ENCODE data around the gene TDRD10.

The TDRD10 gene

GRCh38 chr1:154557939-154558719 is 56.1 kb downstream of the TDRD10 start, which contains the start of gene UBE2Q1:
Gene UBE2Q1 (minus strand): TSS chr1:154558662. CDS start chr1:154558553, 109 bp downstream.
- TF ChIP-seq POLR2AphosphoS5 (IDR thresholded peaks at IDR 0.05; ENCODE audit: borderline replicate concordance, low read depth, low read length) (no peak), FOXP2 (optimal IDR thresholded peaks at IDR 0.05; ENCODE audit: control extremely low read depth, extremely low read length, insufficient read depth) (no peak), EZH2 (IDR thresholded peaks at IDR 0.05) (no peak)
- H3K36me3 ChIP-seq (ENCODE audit: insufficient read depth, low read length), result peaks cover 27% of the 10 kb centered on the region
- no peaks in the 10 kb centered on the region for H3K9me3 ChIP-seq (ENCODE audit: low read depth, low read length)
- peak within 1 kb of the TSS; percentile 93 for H3K4me3 ChIP-seq
- peak within 1 kb of the TSS; percentile 93 for H3K27ac ChIP-seq
- H3K9ac ChIP-seq (ENCODE audit: insufficient read length), result peak within 1 kb of the TSS; percentile 91
- DNase-seq (ENCODE audit: low read depth, low spot score), result no peak

GRCh38 chr1:154558720-154559465 is 56.9 kb downstream of the TDRD10 start:
- Histone ChIP-seq H3K9ac (ENCODE audit: insufficient read length) (peak overlapping the region; percentile 82), H3K4me3 (peak overlapping the region; percentile 93), H3K36me3 (ENCODE audit: insufficient read depth, low read length) (peaks cover 19% of the 10 kb centered on the region), H3K9me3 (ENCODE audit: low read depth, low read length) (no peaks in the 10 kb centered on the region), H3K27ac (peak overlapping the region; percentile 93)
- peak; percentile 91 for TF ChIP-seq POLR2AphosphoS5 (IDR thresholded peaks at IDR 0.05; ENCODE audit: borderline replicate concordance, low read depth, low read length)
- TF ChIP-seq FOXP2 (optimal IDR thresholded peaks at IDR 0.05; ENCODE audit: control extremely low read depth, extremely low read length, insufficient read depth), result peak; percentile 43
- TF ChIP-seq EZH2 (IDR thresholded peaks at IDR 0.05), result no peak
- DNase-seq (ENCODE audit: low read depth, low spot score), result peak; percentile 96

- peak overlapping the region; percentile 93 for H3K4me3 ChIP-seq
- peaks cover 12% of the 10 kb centered on the region for H3K36me3 ChIP-seq (ENCODE audit: insufficient read depth, low read length)
- peak overlapping the region; percentile 82 for H3K9ac ChIP-seq (ENCODE audit: insufficient read length)
- peak; percentile 84 for DNase-seq (ENCODE audit: low read depth, low spot score)
- no peaks in the 10 kb centered on the region for H3K9me3 ChIP-seq (ENCODE audit: low read depth, low read length)
- peak overlapping the region; percentile 93 for H3K27ac ChIP-seq
- TF ChIP-seq EZH2 (IDR thresholded peaks at IDR 0.05), result no peak
- TF ChIP-seq POLR2AphosphoS5 (IDR thresholded peaks at IDR 0.05; ENCODE audit: borderline replicate concordance, low read depth, low read length), result no peak
- no peak for TF ChIP-seq FOXP2 (optimal IDR thresholded peaks at IDR 0.05; ENCODE audit: control extremely low read depth, extremely low read length, insufficient read depth)
These were observed 57.5 kb downstream of the TDRD10 start for GRCh38 chr1:154559466-154560044.

GRCh38 chr1:154565876-154566275 is 63.9 kb downstream of the TDRD10 start:
- H3K9me3 ChIP-seq (ENCODE audit: low read depth, low read length), result no peaks in the 10 kb centered on the region
- H3K36me3 ChIP-seq (ENCODE audit: insufficient read depth, low read length), result no peaks in the 10 kb centered on the region
- TF ChIP-seq FOXP2 (optimal IDR thresholded peaks at IDR 0.05; ENCODE audit: control extremely low read depth, extremely low read length, insufficient read depth) (no peak), EZH2 (IDR thresholded peaks at IDR 0.05) (no peak), POLR2AphosphoS5 (IDR thresholded peaks at IDR 0.05; ENCODE audit: borderline replicate concordance, low read depth, low read length) (no peak)
- no peak for DNase-seq (ENCODE audit: low read depth, low spot score)
- no peak overlapping the region for H3K27ac ChIP-seq
- H3K4me3 ChIP-seq, result no peak overlapping the region
- no peak overlapping the region for H3K9ac ChIP-seq (ENCODE audit: insufficient read length)

GRCh38 chr1:154567386-154568156 is 65.6 kb downstream of the TDRD10 start, which contains the start of gene CHRNB2:
Gene CHRNB2 (plus strand): TSS chr1:154567778. CDS start chr1:154568045, 267 bp downstream.
- no peaks in the 10 kb centered on the region for H3K9me3 ChIP-seq (ENCODE audit: low read depth, low read length)
- no peak within 1 kb of the TSS for H3K9ac ChIP-seq (ENCODE audit: insufficient read length)
- DNase-seq (ENCODE audit: low read depth, low spot score), result no peak
- TF ChIP-seq POLR2AphosphoS5 (IDR thresholded peaks at IDR 0.05; ENCODE audit: borderline replicate concordance, low read depth, low read length), result no peak
- no peak for TF ChIP-seq EZH2 (IDR thresholded peaks at IDR 0.05)
- no peak for TF ChIP-seq FOXP2 (optimal IDR thresholded peaks at IDR 0.05; ENCODE audit: control extremely low read depth, extremely low read length, insufficient read depth)
- no peaks in the 10 kb centered on the region for H3K36me3 ChIP-seq (ENCODE audit: insufficient read depth, low read length)
- no peak within 1 kb of the TSS for H3K27ac ChIP-seq
- H3K4me3 ChIP-seq, result peak within 1 kb of the TSS; percentile 34

- no peak overlapping the region for H3K27ac ChIP-seq
- H3K9me3 ChIP-seq (ENCODE audit: low read depth, low read length), result no peaks in the 10 kb centered on the region
- no peak overlapping the region for H3K9ac ChIP-seq (ENCODE audit: insufficient read length)
- TF ChIP-seq POLR2AphosphoS5 (IDR thresholded peaks at IDR 0.05; ENCODE audit: borderline replicate concordance, low read depth, low read length) (no peak), FOXP2 (optimal IDR thresholded peaks at IDR 0.05; ENCODE audit: control extremely low read depth, extremely low read length, insufficient read depth) (no peak), EZH2 (IDR thresholded peaks at IDR 0.05) (no peak)
- peak overlapping the region; percentile 34 for H3K4me3 ChIP-seq
- no peak for DNase-seq (ENCODE audit: low read depth, low spot score)
- no peaks in the 10 kb centered on the region for H3K36me3 ChIP-seq (ENCODE audit: insufficient read depth, low read length)
These were observed 66.3 kb downstream of the TDRD10 start for GRCh38 chr1:154568157-154568815.

GRCh38 chr1:154571244-154571963 is 69.4 kb downstream of the TDRD10 start:
- Histone ChIP-seq H3K9me3 (ENCODE audit: low read depth, low read length) (no peaks in the 10 kb centered on the region), H3K9ac (ENCODE audit: insufficient read length) (no peak overlapping the region)

More at GRCh38 chr1:154571244-154571963, 69.4 kb downstream of the TDRD10 start:
- TF ChIP-seq FOXP2 (optimal IDR thresholded peaks at IDR 0.05; ENCODE audit: control extremely low read depth, extremely low read length, insufficient read depth) (no peak), EZH2 (IDR thresholded peaks at IDR 0.05) (no peak), POLR2AphosphoS5 (IDR thresholded peaks at IDR 0.05; ENCODE audit: borderline replicate concordance, low read depth, low read length) (no peak)
- DNase-seq (ENCODE audit: low read depth, low spot score), result no peak
- Histone ChIP-seq H3K27ac (no peak overlapping the region), H3K36me3 (ENCODE audit: insufficient read depth, low read length) (no peaks in the 10 kb centered on the region), H3K4me3 (no peak overlapping the region)

Measured in SK-N-MC (cell line).